Ishikawa (cell line): ENCODE measurements around the gene GOSR1.

Source experiments
- CREB1 ChIP-seq: IDR thresholded peaks from 2 replicates; pipeline ENCODE4 v1.6.1; 2012; ENCODE audit warnings: low read depth
- RAD21 ChIP-seq: IDR thresholded peaks from 2 replicates; pipeline ENCODE4 v1.6.1; 2012; ENCODE audit warnings: low read depth
- YY1 ChIP-seq: IDR thresholded peaks from 2 replicates; pipeline ENCODE4 v1.6.1; 2012; ENCODE audit warnings: low read depth

DNA sequence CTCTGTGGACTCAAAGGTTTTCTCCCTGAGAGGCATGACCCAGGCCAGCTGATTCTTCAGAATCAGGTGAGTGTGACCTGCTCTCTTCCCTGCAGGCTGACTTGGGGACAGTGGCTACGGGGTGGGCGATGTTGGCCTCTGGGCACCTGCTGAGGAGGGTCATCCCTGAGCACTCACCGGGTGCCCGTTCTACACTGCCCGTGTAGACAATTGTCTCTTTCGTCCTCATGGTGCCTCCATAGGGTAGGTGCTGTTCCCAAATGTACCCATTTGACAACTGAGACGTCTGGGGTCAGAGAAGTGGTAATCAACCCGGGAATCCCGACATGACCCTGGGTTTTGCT lies 74.8 kb downstream of the GOSR1 start:
- TF ChIP-seq CREB1 (no peak), YY1 (no peak), RAD21 (no peak)
